Spinal cord (tissue), 10 donors: Measurements from ENCODE around the gene PES1. TPM values are rescaled to one million over a fixed set of nuclear protein-coding genes. Genes with fewer than 3 reads are reported as not detected.
"Not testable (repeated sequence)": the region's sequence is repeated elsewhere in the genome, so short reads cannot be mapped to it uniquely, and the experiment has no call there.

ENCODE experiments used
- DNase-seq, 6 donors: peaks; one replicate each; pipeline versions ENCODE4 v3.0.0 to v3.0.0-alpha.2; 2013 to 2015; ENCODE audit warnings: low spot score in 6 of 6, low read depth in 4 of 6
- H3K27ac ChIP-seq: one replicate; pipeline ENCODE4 v1.5.1; 2013; ENCODE audit warnings: low read depth, low read length, control low read depth
- H3K27me3 ChIP-seq: one replicate; pipeline ENCODE4 v1.6.1; 2013; ENCODE audit warnings: low read length; ENCODE audit not compliant: control insufficient read depth, insufficient read depth
- H3K36me3 ChIP-seq: one replicate; pipeline ENCODE4 v1.6.1; 2013; ENCODE audit warnings: low read length; ENCODE audit not compliant: control insufficient read depth, insufficient read depth
- H3K4me1 ChIP-seq: one replicate; pipeline ENCODE4 v1.6.1; 2013; ENCODE audit warnings: low read length; ENCODE audit not compliant: control insufficient read depth, insufficient read depth
- H3K4me3 ChIP-seq: one replicate; pipeline ENCODE4 v1.5.1; 2013; ENCODE audit warnings: low read depth, low read length, control low read depth
- H3K9me3 ChIP-seq: one replicate; pipeline ENCODE4 v1.6.1; 2013; ENCODE audit warnings: low read length; ENCODE audit not compliant: control insufficient read depth, insufficient read depth
- WGBS: methylation state at CpG from one replicate; pipeline ENCODE4 v1.1.5; 2013; ENCODE audit warnings: missing lambda C conversion rate; ENCODE audit not compliant: insufficient coverage; 5-methylcytosine and 5-hydroxymethylcytosine counted together
- polyA plus RNA-seq, 2 donors: library from polyadenylated mRNA; unstranded; fragments of 120-200 nt; gene quantifications; one replicate each; pipeline ENCODE4 v1.2.1, GENCODE V29; 2013; ENCODE audit not compliant: insufficient read length in 2 of 2
- total RNA-seq, 2 donors: library from RNA; depleted of rRNA in 1 of 2; stranded (reverse); fragments of 120-200 nt in 1 of 2; fragments of >200 nt in 1 of 2; gene quantifications; one replicate each; pipeline versions ENCODE4 v1.2.3 to v1.2.4, GENCODE V29; 2013 to 2014
- donor health status: healthy.

Gene PES1
- total and polyA plus RNA-seq, 4 donors: 28.5 to 64.5 (median 54.8) TPM

DNA sequence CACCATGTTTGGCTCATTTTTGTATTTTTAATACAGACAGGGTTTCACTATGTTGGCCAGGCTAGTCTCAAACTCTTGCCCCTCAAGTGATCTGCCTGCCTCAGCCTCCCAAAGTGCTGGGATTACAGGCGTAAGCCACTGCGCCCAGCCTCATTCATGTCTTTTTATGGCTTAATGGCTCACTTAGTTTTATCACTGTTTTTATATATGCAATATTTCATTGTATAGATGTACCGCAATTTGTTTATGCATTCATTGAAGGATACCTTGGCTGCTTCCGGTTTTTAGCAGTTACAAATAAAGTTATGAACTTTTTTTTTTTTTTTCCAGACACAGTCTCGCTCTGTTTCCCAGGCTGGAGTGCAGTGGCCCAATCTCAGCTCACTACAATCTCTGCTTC, 9.8 kb upstream of the PES1 start:
- no peak overlapping the region for H3K27ac ChIP-seq
- DNase-seq: no peak
- no CpG with 5 or more reads among the region's 5 CpGs for WGBS
- no peaks in the 10 kb centered on the region for H3K36me3 ChIP-seq
- H3K4me3 ChIP-seq: no peak overlapping the region
- no peaks in the 10 kb centered on the region for H3K27me3 ChIP-seq
- H3K9me3 ChIP-seq: no peaks in the 10 kb centered on the region
- H3K4me1 ChIP-seq: peaks cover 9% of the 10 kb centered on the region

DNA sequence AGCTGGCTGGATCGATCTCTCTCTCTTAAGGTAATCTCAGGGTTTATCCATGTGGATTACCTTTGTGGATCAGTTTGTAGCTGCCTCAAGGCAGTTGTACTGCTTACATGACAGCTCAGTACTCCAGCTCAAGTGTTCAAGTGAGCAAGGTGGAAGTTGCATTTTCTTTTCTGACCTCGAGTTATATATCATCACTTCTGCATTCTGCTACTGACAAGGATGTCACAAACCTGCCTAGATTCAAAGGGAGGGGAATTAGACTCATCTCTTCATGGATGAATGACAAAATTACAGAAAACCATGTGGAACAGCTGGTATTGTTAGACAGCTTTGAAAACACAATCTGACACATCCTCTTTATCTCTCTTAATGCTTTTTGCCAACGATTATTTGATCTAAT, 9.2 kb upstream of the PES1 start:
- Histone ChIP-seq H3K4me3 (no peak overlapping the region), H3K4me1 (peaks cover 4% of the 10 kb centered on the region), H3K27me3 (no peaks in the 10 kb centered on the region), H3K27ac (no peak overlapping the region), H3K36me3 (no peaks in the 10 kb centered on the region), H3K9me3 (no peaks in the 10 kb centered on the region)
- 74% methylated on average over 2 of the region's 3 CpGs for WGBS
- peak in 1 of 6 donors; percentile 11 for DNase-seq

DNA sequence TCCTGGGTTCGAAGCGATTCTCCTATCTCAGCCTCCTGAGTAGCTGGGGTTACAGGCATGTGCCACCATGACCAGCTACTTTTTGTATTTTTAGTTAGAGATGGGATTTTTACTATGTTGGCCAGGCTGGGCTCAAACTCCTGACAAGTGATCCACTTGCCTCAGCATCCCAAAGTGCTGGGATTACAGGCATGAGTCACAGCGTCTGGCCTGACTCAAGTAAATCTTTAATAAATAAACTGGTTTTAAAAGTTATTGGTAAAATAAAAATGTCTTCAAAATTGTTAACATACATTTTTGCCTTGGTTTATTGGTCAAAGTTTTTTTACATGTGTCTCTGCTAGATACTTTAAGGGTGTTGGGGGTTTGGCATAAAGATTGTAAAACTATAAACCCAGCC, 7.3 kb upstream of the PES1 start:
- no peaks in the 10 kb centered on the region for H3K9me3 ChIP-seq
- H3K36me3 ChIP-seq: no peaks in the 10 kb centered on the region
- no peak overlapping the region for H3K27ac ChIP-seq
- WGBS: no CpG with 5 or more reads among the region's 3 CpGs
- no peaks in the 10 kb centered on the region for H3K27me3 ChIP-seq
- no peak for DNase-seq
- no peak overlapping the region for H3K4me3 ChIP-seq
- H3K4me1 ChIP-seq: no peaks in the 10 kb centered on the region

DNA sequence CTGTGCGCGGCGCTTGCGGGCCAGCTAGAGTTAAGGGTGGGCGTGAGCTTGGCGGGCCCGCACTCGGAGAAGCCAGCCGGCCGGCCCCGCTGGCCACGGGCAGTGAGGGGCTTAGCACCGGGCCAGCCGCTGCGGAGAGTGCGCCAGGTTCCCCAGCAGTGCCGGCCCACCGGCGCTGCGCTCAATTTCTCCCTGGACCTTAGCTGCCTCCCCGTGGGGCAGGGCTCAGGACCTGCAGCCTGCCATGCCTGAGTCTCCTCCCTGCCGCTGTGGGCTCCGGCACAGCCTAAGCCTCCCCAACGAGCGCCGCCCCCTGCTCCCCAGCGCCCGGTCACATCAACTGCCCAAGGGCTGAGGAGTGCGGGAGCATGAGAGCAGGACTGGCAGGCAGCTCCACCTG, 5.2 kb upstream of the PES1 start:
- Histone ChIP-seq H3K4me1 (peaks cover 7% of the 10 kb centered on the region), H3K4me3 (no peak overlapping the region), H3K27ac (no peak overlapping the region), H3K36me3 (no peaks in the 10 kb centered on the region), H3K27me3 (no peaks in the 10 kb centered on the region), H3K9me3 (no peaks in the 10 kb centered on the region)
- DNase-seq: no peak
- WGBS: 94% methylated on average over 22 of the region's 29 CpGs

DNA sequence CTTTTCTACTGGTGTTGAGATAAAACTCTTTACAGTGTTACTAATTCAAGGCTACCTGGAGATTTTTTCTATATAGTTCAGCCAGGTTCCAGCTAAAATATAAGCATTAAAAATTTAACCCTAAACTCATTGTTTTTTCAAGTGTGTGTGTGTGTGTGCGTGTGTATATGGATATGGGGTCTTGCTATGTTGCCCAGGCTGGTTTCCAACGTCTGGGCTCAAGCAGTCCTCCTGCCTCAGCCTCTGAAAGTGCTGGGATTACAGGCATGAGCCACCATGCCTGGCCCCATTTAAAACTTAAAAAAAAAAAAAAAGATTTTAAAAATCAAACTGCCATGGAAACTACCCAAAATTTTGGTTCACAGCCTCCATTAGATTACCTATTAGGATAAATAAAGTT, 4.5 kb upstream of the PES1 start:
- no peaks in the 10 kb centered on the region for H3K36me3 ChIP-seq
- no peak for DNase-seq
- no peaks in the 10 kb centered on the region for H3K9me3 ChIP-seq
- H3K4me1 ChIP-seq: peaks cover 8% of the 10 kb centered on the region
- no peak overlapping the region for H3K4me3 ChIP-seq
- no peaks in the 10 kb centered on the region for H3K27me3 ChIP-seq
- no peak overlapping the region for H3K27ac ChIP-seq
- WGBS: 60% methylated on average over 2 of the region's 2 CpGs

DNA sequence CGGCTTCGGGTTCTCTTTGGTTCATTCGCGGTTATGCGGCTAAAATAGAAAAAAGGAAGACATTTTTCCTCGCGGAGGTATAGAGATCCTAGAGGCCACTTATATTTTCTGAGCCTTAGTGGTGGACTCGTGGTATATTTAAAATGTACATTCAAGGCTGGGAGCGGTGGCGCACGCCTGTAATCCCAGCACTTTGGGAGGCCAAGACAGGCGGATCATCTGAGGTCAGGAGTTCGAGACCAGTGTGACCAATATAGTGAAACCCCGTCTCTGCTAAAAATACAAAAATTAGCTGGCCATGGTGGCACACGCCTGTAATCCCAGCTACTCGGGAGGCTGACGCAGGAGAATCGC, 627 bp upstream of the PES1 start:
- not testable (repeated sequence) for H3K4me1 ChIP-seq, H3K9me3 ChIP-seq, H3K27me3 ChIP-seq, DNase-seq
- 33% methylated on average over 18 of the region's 18 CpGs for WGBS
- H3K36me3 ChIP-seq: peaks cover 20% of the 10 kb centered on the region
- H3K4me3 ChIP-seq: peak overlapping the region; percentile 63
- peak overlapping the region; percentile 74 for H3K27ac ChIP-seq

DNA sequence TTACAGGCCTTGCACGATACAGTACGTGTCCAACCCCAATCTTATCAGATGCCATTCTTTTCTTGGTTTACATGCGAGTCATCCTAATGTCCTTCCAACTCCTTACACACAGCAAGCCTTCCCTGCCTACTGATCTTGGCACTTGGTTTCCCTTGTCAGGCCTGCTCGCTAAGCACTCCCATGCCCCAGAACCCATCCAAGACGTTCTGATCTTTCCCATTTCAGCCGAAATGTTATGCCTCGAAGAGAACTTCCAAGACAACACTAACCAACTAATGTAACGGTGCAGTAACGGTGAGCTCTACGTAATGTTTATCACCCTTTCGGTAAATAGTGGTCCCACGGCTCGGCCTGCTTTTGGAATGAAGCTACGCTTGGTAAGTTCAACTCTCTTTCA, 521 bp downstream of the PES1 start:
- Histone ChIP-seq H3K9me3 (no peaks in the 10 kb centered on the region), H3K27ac (no peak overlapping the region), H3K36me3 (peaks cover 32% of the 10 kb centered on the region), H3K4me1 (peaks cover 10% of the 10 kb centered on the region), H3K4me3 (peak overlapping the region; percentile 63), H3K27me3 (no peaks in the 10 kb centered on the region)
- peak in 2 of 6 donors; percentile 1 to 18 for DNase-seq
- WGBS: 6% methylated on average over 14 of the region's 14 CpGs

DNA sequence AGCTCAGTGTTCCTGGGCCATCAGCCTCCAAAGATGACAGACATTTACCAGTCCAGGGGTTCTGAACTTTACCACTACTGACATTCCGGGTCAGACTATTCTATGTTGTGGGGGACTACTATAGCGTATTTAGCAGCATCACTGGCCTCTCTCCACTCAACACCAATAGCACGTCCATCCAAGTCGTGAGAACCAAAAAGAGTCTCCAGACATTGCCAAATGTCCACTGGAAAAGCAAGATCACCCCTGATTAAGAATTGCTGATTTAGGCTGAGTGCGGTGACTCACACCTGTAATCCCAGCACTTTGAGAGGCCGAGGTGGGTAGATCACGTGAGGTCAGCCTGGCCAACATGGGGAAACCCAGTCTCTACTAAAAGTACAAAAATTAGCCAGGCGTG, 5.3 kb downstream of the PES1 start:
- Histone ChIP-seq H3K9me3 (no peaks in the 10 kb centered on the region), H3K4me1 (peaks cover 33% of the 10 kb centered on the region)
- no peak for DNase-seq

DNA sequence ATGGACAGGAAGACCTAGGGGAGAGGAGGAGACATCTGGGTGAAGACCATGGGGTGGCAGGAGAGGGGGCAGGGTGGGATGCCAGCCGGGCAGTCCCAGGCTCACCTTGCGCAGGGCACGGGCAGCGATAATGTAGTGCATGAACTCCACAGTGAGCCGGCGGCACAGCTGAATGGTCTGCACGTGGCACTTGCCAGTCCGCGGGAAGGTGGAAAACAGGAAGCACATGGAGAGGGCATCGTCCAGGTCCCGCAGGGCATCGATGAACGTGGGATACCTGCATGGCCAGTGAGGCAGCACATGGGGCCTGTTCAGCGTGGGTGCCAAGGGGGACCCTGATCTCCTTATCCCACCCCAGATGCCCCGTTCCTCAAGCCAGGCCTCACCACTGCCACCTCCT, 7.3 kb downstream of the PES1 start:
- 96% methylated on average over 15 of the region's 15 CpGs for WGBS
- Histone ChIP-seq H3K27ac (no peak overlapping the region), H3K4me1 (peaks cover 29% of the 10 kb centered on the region), H3K27me3 (no peaks in the 10 kb centered on the region), H3K36me3 (peaks cover 96% of the 10 kb centered on the region), H3K9me3 (no peaks in the 10 kb centered on the region), H3K4me3 (no peak overlapping the region)
- no peak for DNase-seq

More for the DNA sequence above, 5.3 kb downstream of the PES1 start:
- Histone ChIP-seq H3K27ac (no peak overlapping the region), H3K4me3 (no peak overlapping the region), H3K36me3 (peaks cover 78% of the 10 kb centered on the region), H3K27me3 (no peaks in the 10 kb centered on the region)
- WGBS: 100% methylated on average over 5 of the region's 8 CpGs

DNA sequence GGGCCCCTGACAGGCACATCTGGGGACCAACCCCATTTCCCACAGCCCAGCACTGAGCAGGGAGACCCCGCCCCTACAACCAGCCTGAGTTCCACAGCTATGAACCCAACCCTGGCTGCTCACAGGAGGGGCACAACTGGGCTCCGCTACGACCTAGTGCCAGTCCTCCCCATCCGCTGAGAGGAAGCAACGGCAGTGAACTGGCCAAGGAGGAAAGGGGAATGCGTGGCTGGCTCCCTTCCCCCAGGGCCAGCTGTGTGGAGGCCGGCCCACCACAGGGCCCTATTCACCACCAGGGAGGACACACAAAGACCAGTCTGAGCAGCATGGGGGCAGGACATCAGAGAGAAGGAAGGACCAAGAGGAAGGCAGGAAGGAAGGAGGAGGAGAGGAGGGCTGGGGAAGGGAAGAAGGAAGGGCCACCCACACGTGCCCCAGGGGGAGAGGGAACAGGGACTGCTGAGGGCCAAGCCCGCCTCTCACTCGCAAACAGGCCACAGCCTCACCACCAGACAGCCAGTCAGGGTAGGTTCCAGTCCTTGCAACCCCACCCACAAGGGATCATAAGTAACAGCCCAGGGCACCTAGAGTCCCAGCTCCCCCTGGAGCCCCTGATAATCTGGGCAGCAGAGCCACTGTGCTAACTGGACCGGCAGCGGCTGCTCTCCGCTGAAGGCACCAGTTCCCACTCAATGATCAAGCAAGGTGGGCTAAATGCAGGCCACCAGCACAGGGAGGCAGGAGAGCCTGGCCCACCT, 8.7 kb downstream of the PES1 start:
- Histone ChIP-seq H3K27ac (peak overlapping the region; percentile 88), H3K36me3 (peaks cover 99% of the 10 kb centered on the region), H3K4me3 (no peak overlapping the region), H3K27me3 (no peaks in the 10 kb centered on the region), H3K9me3 (no peaks in the 10 kb centered on the region), H3K4me1 (peaks cover 29% of the 10 kb centered on the region)
- DNase-seq: peak in 2 of 6 donors; percentile 43 to 72
- WGBS: 70% methylated on average over 8 of the region's 13 CpGs
